GM12878 (cell line): ENCODE measurements around the gene PATL2. TPM values are rescaled to one million over a fixed set of nuclear protein-coding genes. Genes with fewer than 3 reads are reported as not detected.

Source experiments
- ATAC-seq: fragments of 200-7000 bp; cut with Tn5 transposase; 3 replicates; pipeline ENCODE4 v1.9.1; 2020; ENCODE audit warnings: mild to moderate bottlenecking, moderate library complexity
- BruUV-seq: library from RNA; stranded (reverse); fragments of 400-500 nt; replicated peaks from 2 replicates; lab custom pipeline; 2021; lab: Mats Ljungman, UMichigan
- CTCF ChIA-PET: fragments of 300-600 bp; sonication (Branson Sonifier 250); formaldehyde crosslinking; extraction: SDS; loops from one replicate; lab custom pipeline; 2021; ENCODE audit warnings: inconsistent platforms; lab: Yijun Ruan, JAX
- POLR2A ChIA-PET: fragments of 350-600 bp; formaldehyde crosslinking; extraction: SDS; loops from one replicate; lab custom pipeline; 2021; ENCODE audit warnings: inconsistent platforms; lab: Charles Lee
- RAD21 ChIA-PET: fragments of 300-600 bp; sonication (Branson Sonifier 250); formaldehyde crosslinking; loops from one replicate; lab custom pipeline; 2023; ENCODE audit warnings: antibody characterized with exemption; ENCODE audit not compliant: unreplicated experiment; lab: Charles Lee
- SMC1A ChIA-PET: fragments of 300-600 bp; sonication (Branson Sonifier 250); formaldehyde crosslinking; loops from one replicate; lab custom pipeline; 2023; ENCODE audit not compliant: unreplicated experiment, uncharacterized antibody; lab: Charles Lee
- DNase-seq: peaks from one replicate; pipeline ENCODE4 v3.0.0-alpha.2; 2011; ENCODE audit warnings: low read depth, low spot score
- FAIRE-seq: peaks from 3 replicates; lab custom pipeline; 2011; peaks lifted over from hg19 to GRCh38; lab: Jason Lieb, UNC
- H2AFZ ChIP-seq: 2 replicates; pipeline ENCODE4 v1.6.0; 2011; ENCODE audit warnings: low read depth, low read length, control low read depth; ENCODE audit not compliant: control insufficient read depth
- H3K27ac ChIP-seq: 2 replicates; pipeline ENCODE4 v1.5.1; 2011; ENCODE audit warnings: control low read depth; ENCODE audit not compliant: control insufficient read depth, insufficient read depth
- H3K27me3 ChIP-seq, 2 experiments: replicated peaks in 1 of 2; 2 replicates each; pipeline versions ENCODE4 v1.6.0 to v1.6.1; 2011; ENCODE audit warnings: low read length in 1 of 2; ENCODE audit not compliant: control insufficient read depth in 2 of 2, insufficient read depth in 2 of 2
- H3K36me3 ChIP-seq, 2 experiments: 2 replicates each; pipeline ENCODE4 v1.5.1; 2011; ENCODE audit warnings: low read length in 1 of 2; ENCODE audit not compliant: control insufficient read depth in 2 of 2, insufficient read depth in 2 of 2
- H3K4me1 ChIP-seq: 2 replicates; pipeline ENCODE4 v1.6.1; 2011; ENCODE audit warnings: mild to moderate bottlenecking, low read length, moderate library complexity, mixed read lengths; ENCODE audit not compliant: control insufficient read depth, insufficient read depth
- H3K4me2 ChIP-seq: 2 replicates; pipeline ENCODE4 v1.6.0; 2011; ENCODE audit warnings: control low read depth; ENCODE audit not compliant: control insufficient read depth, insufficient read depth
- H3K4me3 ChIP-seq: fragments of 200-600 bp; sonication (generic); 2 replicates; pipeline ENCODE4 v1.5.1; 2016
- H3K79me2 ChIP-seq: 2 replicates; pipeline ENCODE4 v1.6.0; 2011; ENCODE audit warnings: low read length; ENCODE audit not compliant: control insufficient read depth, insufficient read depth
- H3K9ac ChIP-seq: 2 replicates; pipeline ENCODE4 v1.8.0; 2011; ENCODE audit warnings: low read length, control low read depth, mixed read lengths; ENCODE audit not compliant: control insufficient read depth, insufficient read depth
- H3K9me3 ChIP-seq: replicated peaks from 3 replicates; pipeline ENCODE4 v1.5.1; 2011; ENCODE audit warnings: mild to moderate bottlenecking, low read length; ENCODE audit not compliant: control insufficient read depth, insufficient read depth
- H4K20me1 ChIP-seq: 2 replicates; pipeline ENCODE4 v1.6.0; 2011; ENCODE audit not compliant: control insufficient read depth, insufficient read depth
- BACH1 ChIP-seq: fragments of 450-650 bp; IDR thresholded peaks from 2 replicates; pipeline ENCODE4 v1.6.1; 2017; ENCODE audit warnings: mild to moderate bottlenecking, borderline replicate concordance
- BRCA1 ChIP-seq: IDR thresholded peaks from 2 replicates; pipeline ENCODE4 v1.6.1; 2011; ENCODE audit warnings: low read depth, low read length, improper control_type of control experiment
- CHD4 ChIP-seq: fragments of 200-600 bp; sonication (generic); IDR thresholded peaks from 2 replicates; pipeline ENCODE4 v1.6.1; 2016; ENCODE audit warnings: mild to moderate bottlenecking
- EP300 ChIP-seq, 2 experiments: fragments of 150-350 bp in 1 of 2; IDR thresholded peaks; 2 replicates each; pipeline ENCODE4 v1.6.1; 2011 to 2012; ENCODE audit warnings: low read depth in 2 of 2, low read length in 2 of 2, borderline replicate concordance in 1 of 2, improper control_type of control experiment in 1 of 2, inconsistent platforms in 1 of 2; ENCODE audit not compliant: control insufficient read depth in 1 of 2
- EZH2 ChIP-seq: IDR thresholded peaks from 2 replicates; pipeline ENCODE4 v1.6.1; 2012; ENCODE audit warnings: low read depth, mild to moderate bottlenecking, control low read depth, inconsistent platforms, low read length, borderline replicate concordance; ENCODE audit not compliant: control insufficient read depth
- FOXK2 ChIP-seq: fragments of 450-650 bp; IDR thresholded peaks from 2 replicates; pipeline ENCODE4 v1.6.1; 2017; ENCODE audit warnings: mild to moderate bottlenecking, moderate library complexity
- IKZF1 ChIP-seq: fragments of 450-650 bp; conservative IDR thresholded peaks from 2 replicates; pipeline ENCODE4 v1.6.1; 2017; ENCODE audit warnings: antibody characterized with exemption, mild to moderate bottlenecking
- JUNB ChIP-seq: IDR thresholded peaks from 2 replicates; pipeline ENCODE4 v1.6.1; 2016; ENCODE audit warnings: antibody characterized with exemption, mild to moderate bottlenecking
- MEF2B ChIP-seq: fragments of 450-650 bp; IDR thresholded peaks from 2 replicates; pipeline ENCODE4 v1.6.1; 2018; ENCODE audit warnings: mild to moderate bottlenecking, moderate library complexity; ENCODE audit not compliant: partially characterized antibody, poor library complexity, severe bottlenecking
- NR2F1 ChIP-seq: fragments of 450-650 bp; conservative IDR thresholded peaks from 2 replicates; pipeline ENCODE4 v1.6.1; 2017; ENCODE audit warnings: mild to moderate bottlenecking
- RAD21 ChIP-seq: IDR thresholded peaks from 2 replicates; pipeline ENCODE4 v1.6.1; 2011; ENCODE audit warnings: mild to moderate bottlenecking, low read depth, low read length, moderate library complexity; ENCODE audit not compliant: insufficient read depth
- RELA ChIP-seq: fragments of 450-650 bp; IDR thresholded peaks from 2 replicates; pipeline ENCODE4 v1.8.0; 2014; ENCODE audit warnings: borderline replicate concordance; ENCODE audit not compliant: partially characterized antibody
- RUNX3 ChIP-seq: IDR thresholded peaks from 2 replicates; pipeline ENCODE4 v1.6.1; 2012; ENCODE audit warnings: low read length, inconsistent platforms
- SREBF1 ChIP-seq: IDR thresholded peaks from 2 replicates; pipeline ENCODE4 v1.6.1; 2012; ENCODE audit warnings: mild to moderate bottlenecking, low read length
- YY1 ChIP-seq: IDR thresholded peaks from 2 replicates; pipeline ENCODE4 v1.6.1; 2011; ENCODE audit warnings: low read depth, mild to moderate bottlenecking, low read length
- WGBS: methylation state at CpG from one replicate; pipeline ENCODE4 v1.1.6; 2016; ENCODE audit warnings: low lambda C conversion rate; ENCODE audit not compliant: insufficient replicate concordance, insufficient coverage; ENCODE audit errors: missing lambda C conversion rate; 5-methylcytosine and 5-hydroxymethylcytosine counted together
- in situ Hi-C: fragments of 300-500 bp; cut with MboI; formaldehyde crosslinking; loops from 9 replicates; pipeline ENCODE4 v1.14.3; 2018; ENCODE audit warnings: mixed read lengths
- intact Hi-C: fragments of 100-400 bp; cut with micrococcal nuclease; formaldehyde crosslinking; loops from one replicate; pipeline ENCODE4 v1.14.2; 2022; ENCODE audit not compliant: unreplicated experiment
- polyA plus RNA-seq, 11 experiments: library from polyadenylated mRNA; depleted of rRNA in 4 of 11; unstranded in 6 of 11; stranded (reverse) in 5 of 11; fragments of >200 nt; fragmentation: Nextera tagmentation in 4 of 11; fragmentation: Illumina TruSeq in 1 of 11; extraction: Ambion mirVana in 4 of 11; extraction: Trizol in 1 of 11; gene quantifications; 1 replicate in 1 of 11; 2 replicates in 10 of 11; pipeline versions ENCODE4 v1.2.1 to v1.2.3, GENCODE V29; 2011 to 2016; ENCODE audit warnings: inconsistent platforms in 2 of 11, missing spikeins in 2 of 11, low read depth in 1 of 11
- total RNA-seq, 4 experiments: library from RNA; depleted of rRNA in 3 of 4; stranded (reverse); fragments of >200 nt in 3 of 4; fragmentation: Illumina TruSeq in 1 of 4; extraction: Trizol in 1 of 4; gene quantifications; 2 replicates each; pipeline versions ENCODE4 v1.2.1 to v1.2.3, GENCODE V29; 2013 to 2021
- TF ChIP-seq, protein P1 (sequence below): fragments of 450-650 bp; IDR thresholded peaks from 2 replicates; pipeline ENCODE4 v1.6.1; 2017; ENCODE audit warnings: low read depth, mild to moderate bottlenecking, moderate library complexity
- TF ChIP-seq, protein P2 (sequence below): IDR thresholded peaks from 2 replicates; pipeline ENCODE4 v1.6.1; 2011; ENCODE audit warnings: low read depth, mild to moderate bottlenecking, low read length, moderate library complexity, borderline replicate concordance; ENCODE audit errors: extremely low read depth
- TF ChIP-seq, protein P3 (sequence below): fragments of 450-650 bp; formaldehyde crosslinking; IDR thresholded peaks from 2 replicates; pipeline ENCODE4 v1.4.0; 2020; ENCODE audit warnings: mild to moderate bottlenecking, moderate library complexity

Gene PATL2
- total and polyA plus RNA-seq, 10 of the 15 experiments (the other 5 are each of a cell fraction or from before 2014, with no cell fraction given), result 4.2 to 16.2 (median 12.1) TPM

DNA sequence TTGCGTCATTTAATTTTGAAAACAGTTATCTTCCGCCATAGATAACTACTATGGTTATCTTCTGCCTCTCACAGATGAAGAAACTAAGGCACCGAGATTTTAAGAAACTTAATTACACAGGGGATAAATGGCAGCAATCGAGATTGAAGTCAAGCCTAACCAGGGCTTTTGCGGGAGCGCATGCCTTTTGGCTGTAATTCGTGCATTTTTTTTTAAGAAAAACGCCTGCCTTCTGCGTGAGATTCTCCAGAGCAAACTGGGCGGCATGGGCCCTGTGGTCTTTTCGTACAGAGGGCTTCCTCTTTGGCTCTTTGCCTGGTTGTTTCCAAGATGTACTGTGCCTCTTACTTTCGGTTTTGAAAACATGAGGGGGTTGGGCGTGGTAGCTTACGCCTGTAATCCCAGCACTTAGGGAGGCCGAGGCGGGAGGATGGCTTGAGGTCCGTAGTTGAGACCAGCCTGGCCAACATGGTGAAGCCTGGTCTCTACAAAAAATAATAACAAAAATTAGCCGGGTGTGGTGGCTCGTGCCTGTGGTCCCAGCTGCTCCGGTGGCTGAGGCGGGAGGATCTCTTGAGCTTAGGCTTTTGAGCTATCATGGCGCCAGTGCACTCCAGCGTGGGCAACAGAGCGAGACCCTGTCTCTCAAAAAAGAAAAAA, 1.4 kb upstream of the PATL2 start:
- peak overlapping the region; percentile 93; the same call in 1 of the 2 replicates for H3K4me2 ChIP-seq
- under 1% methylated on average over 20 of the region's 24 CpGs for WGBS
- H3K9ac ChIP-seq, result peak overlapping the region; percentile 100
- peak; percentile 13 for FAIRE-seq
- H3K4me1 ChIP-seq, result peaks cover 26% of the 10 kb centered on the region
- in situ Hi-C loops, result loop anchor here (5.0 kb wide), 1 partner anchor 45 kb away; no protein-coding TSS in a partner anchor
- BruUV-seq, result TSS peak; percentile 62
- H3K36me3 ChIP-seq, result peaks cover 17 to 40% of the 10 kb centered on the region in 2 experiments
- H3K27ac ChIP-seq, result peak overlapping the region; percentile 99
- no peak overlapping the region for H2AFZ ChIP-seq
- intact Hi-C loops, result no loop called here
- H3K79me2 ChIP-seq, result peaks cover 88% of the 10 kb centered on the region
- no peaks in the 10 kb centered on the region for H3K27me3 ChIP-seq
- SMC1A ChIA-PET, result interaction anchor here (1.6 to 19.0 kb wide), 6 partner anchors 9 to 134 kb away, joined by 4 to 637 read pairs (median 18); partner anchors contain the start of genes SPG11 and TRIM69
- RAD21 ChIA-PET, result interaction anchor here (1.0 to 18.4 kb wide), 4 partner anchors 17 to 52 kb away, joined by 4 to 653 read pairs (median 120); partner anchors contain the start of genes SPG11 and TRIM69
- CTCF ChIA-PET, result interaction anchor here (1.8 to 14.3 kb wide), 5 partner anchors 9 to 134 kb away, joined by 6 to 278 read pairs (median 153); partner anchors contain the start of genes SPG11 and TRIM69
- peak; percentile 37 for ATAC-seq
- H3K9me3 ChIP-seq, result no peaks in the 10 kb centered on the region
- H3K4me3 ChIP-seq, result peak overlapping the region; percentile 99
- DNase-seq, result no peak
- H4K20me1 ChIP-seq, result peaks cover 30% of the 10 kb centered on the region
- POLR2A ChIA-PET, result interaction anchor here (0.6 to 24.8 kb wide), 5 partner anchors 9 to 115 kb away, joined by 5 to 718 read pairs (median 79); partner anchors contain the start of genes SPG11 and TRIM69
- TF ChIP-seq EZH2 (no peak), YY1 (0 out of 2 replicates have a peak, but pooled peaks have one; percentile 5), RELA (no peak), MEF2B (no peak), FOXK2 (no peak), BRCA1 (no peak), JUNB (no peak), IKZF1 (no peak), CHD4 (no peak), SREBF1 (no peak), RUNX3 (peak; percentile 71), RAD21 (no peak), EP300 (IDR thresholded peaks at IDR 0.05; ENCODE audit: borderline replicate concordance in 1 of 2, control insufficient read depth in 1 of 2, low read depth in 2 of 2, low read length in 2 of 2) (no peak), BACH1 (peak; percentile 45; the same call in 1 of the 2 replicates), NR2F1 (no peak)
- TF ChIP-seq, protein P1, sequence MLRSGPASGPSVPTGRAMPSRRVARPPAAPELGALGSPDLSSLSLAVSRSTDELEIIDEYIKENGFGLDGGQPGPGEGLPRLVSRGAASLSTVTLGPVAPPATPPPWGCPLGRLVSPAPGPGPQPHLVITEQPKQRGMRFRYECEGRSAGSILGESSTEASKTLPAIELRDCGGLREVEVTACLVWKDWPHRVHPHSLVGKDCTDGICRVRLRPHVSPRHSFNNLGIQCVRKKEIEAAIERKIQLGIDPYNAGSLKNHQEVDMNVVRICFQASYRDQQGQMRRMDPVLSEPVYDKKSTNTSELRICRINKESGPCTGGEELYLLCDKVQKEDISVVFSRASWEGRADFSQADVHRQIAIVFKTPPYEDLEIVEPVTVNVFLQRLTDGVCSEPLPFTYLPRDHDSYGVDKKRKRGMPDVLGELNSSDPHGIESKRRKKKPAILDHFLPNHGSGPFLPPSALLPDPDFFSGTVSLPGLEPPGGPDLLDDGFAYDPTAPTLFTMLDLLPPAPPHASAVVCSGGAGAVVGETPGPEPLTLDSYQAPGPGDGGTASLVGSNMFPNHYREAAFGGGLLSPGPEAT, result no peak; the same call in 1 of the 2 replicates
- TF ChIP-seq, protein P2, sequence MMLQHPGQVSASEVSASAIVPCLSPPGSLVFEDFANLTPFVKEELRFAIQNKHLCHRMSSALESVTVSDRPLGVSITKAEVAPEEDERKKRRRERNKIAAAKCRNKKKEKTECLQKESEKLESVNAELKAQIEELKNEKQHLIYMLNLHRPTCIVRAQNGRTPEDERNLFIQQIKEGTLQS, result no peak
- TF ChIP-seq, protein P3, sequence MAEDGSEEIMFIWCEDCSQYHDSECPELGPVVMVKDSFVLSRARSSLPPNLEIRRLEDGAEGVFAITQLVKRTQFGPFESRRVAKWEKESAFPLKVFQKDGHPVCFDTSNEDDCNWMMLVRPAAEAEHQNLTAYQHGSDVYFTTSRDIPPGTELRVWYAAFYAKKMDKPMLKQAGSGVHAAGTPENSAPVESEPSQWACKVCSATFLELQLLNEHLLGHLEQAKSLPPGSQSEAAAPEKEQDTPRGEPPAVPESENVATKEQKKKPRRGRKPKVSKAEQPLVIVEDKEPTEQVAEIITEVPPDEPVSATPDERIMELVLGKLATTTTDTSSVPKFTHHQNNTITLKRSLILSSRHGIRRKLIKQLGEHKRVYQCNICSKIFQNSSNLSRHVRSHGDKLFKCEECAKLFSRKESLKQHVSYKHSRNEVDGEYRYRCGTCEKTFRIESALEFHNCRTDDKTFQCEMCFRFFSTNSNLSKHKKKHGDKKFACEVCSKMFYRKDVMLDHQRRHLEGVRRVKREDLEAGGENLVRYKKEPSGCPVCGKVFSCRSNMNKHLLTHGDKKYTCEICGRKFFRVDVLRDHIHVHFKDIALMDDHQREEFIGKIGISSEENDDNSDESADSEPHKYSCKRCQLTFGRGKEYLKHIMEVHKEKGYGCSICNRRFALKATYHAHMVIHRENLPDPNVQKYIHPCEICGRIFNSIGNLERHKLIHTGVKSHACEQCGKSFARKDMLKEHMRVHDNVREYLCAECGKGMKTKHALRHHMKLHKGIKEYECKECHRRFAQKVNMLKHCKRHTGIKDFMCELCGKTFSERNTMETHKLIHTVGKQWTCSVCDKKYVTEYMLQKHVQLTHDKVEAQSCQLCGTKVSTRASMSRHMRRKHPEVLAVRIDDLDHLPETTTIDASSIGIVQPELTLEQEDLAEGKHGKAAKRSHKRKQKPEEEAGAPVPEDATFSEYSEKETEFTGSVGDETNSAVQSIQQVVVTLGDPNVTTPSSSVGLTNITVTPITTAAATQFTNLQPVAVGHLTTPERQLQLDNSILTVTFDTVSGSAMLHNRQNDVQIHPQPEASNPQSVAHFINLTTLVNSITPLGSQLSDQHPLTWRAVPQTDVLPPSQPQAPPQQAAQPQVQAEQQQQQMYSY (CRISPR knock-in tag), result no peak
